ENCODE measurements around the gene PVR.

- TF ChIP-seq ZNF174 (tag by site-specific recombination; IDR thresholded peaks at IDR 0.05): no peak
- TF ChIP-seq, protein P1, sequence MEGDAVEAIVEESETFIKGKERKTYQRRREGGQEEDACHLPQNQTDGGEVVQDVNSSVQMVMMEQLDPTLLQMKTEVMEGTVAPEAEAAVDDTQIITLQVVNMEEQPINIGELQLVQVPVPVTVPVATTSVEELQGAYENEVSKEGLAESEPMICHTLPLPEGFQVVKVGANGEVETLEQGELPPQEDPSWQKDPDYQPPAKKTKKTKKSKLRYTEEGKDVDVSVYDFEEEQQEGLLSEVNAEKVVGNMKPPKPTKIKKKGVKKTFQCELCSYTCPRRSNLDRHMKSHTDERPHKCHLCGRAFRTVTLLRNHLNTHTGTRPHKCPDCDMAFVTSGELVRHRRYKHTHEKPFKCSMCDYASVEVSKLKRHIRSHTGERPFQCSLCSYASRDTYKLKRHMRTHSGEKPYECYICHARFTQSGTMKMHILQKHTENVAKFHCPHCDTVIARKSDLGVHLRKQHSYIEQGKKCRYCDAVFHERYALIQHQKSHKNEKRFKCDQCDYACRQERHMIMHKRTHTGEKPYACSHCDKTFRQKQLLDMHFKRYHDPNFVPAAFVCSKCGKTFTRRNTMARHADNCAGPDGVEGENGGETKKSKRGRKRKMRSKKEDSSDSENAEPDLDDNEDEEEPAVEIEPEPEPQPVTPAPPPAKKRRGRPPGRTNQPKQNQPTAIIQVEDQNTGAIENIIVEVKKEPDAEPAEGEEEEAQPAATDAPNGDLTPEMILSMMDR (tag by site-specific recombination; IDR thresholded peaks at IDR 0.05): no peak
- TF ChIP-seq YY1 (tag by site-specific recombination; IDR thresholded peaks at IDR 0.05): no peak
- TF ChIP-seq MZF1 (tag by site-specific recombination; IDR thresholded peaks at IDR 0.05; ENCODE audit: borderline replicate concordance): no peak
- TF ChIP-seq, protein P2, sequence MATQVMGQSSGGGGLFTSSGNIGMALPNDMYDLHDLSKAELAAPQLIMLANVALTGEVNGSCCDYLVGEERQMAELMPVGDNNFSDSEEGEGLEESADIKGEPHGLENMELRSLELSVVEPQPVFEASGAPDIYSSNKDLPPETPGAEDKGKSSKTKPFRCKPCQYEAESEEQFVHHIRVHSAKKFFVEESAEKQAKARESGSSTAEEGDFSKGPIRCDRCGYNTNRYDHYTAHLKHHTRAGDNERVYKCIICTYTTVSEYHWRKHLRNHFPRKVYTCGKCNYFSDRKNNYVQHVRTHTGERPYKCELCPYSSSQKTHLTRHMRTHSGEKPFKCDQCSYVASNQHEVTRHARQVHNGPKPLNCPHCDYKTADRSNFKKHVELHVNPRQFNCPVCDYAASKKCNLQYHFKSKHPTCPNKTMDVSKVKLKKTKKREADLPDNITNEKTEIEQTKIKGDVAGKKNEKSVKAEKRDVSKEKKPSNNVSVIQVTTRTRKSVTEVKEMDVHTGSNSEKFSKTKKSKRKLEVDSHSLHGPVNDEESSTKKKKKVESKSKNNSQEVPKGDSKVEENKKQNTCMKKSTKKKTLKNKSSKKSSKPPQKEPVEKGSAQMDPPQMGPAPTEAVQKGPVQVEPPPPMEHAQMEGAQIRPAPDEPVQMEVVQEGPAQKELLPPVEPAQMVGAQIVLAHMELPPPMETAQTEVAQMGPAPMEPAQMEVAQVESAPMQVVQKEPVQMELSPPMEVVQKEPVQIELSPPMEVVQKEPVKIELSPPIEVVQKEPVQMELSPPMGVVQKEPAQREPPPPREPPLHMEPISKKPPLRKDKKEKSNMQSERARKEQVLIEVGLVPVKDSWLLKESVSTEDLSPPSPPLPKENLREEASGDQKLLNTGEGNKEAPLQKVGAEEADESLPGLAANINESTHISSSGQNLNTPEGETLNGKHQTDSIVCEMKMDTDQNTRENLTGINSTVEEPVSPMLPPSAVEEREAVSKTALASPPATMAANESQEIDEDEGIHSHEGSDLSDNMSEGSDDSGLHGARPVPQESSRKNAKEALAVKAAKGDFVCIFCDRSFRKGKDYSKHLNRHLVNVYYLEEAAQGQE (tag by site-specific recombination; IDR thresholded peaks at IDR 0.05): no peak
- TF ChIP-seq ZBTB17 (tag by site-specific recombination; IDR thresholded peaks at IDR 0.05): no peak
- TF ChIP-seq, protein P3, sequence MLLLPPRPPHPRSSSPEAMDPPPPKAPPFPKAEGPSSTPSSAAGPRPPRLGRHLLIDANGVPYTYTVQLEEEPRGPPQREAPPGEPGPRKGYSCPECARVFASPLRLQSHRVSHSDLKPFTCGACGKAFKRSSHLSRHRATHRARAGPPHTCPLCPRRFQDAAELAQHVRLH (tag by site-specific recombination; IDR thresholded peaks at IDR 0.05): no peak
- TF ChIP-seq ZNF302 (tag by site-specific recombination; IDR thresholded peaks at IDR 0.05; ENCODE audit: low read depth): no peak
These were observed 48.6 kb downstream of the PVR start for GRCh38 chr19:44692379-44692721.

All from HEK293 (cell line).